Midbrain (tissue), 1 donor: Measurements from ENCODE around the gene IER2.
"Not testable (repeated sequence)": the region's sequence is repeated elsewhere in the genome, so short reads cannot be mapped to it uniquely, and the experiment has no call there.

Experiments
- DNase-seq: peaks from one replicate; lab custom pipeline; 2025; lab: John Stamatoyannopoulos, UW

IER2 gene

DNA sequence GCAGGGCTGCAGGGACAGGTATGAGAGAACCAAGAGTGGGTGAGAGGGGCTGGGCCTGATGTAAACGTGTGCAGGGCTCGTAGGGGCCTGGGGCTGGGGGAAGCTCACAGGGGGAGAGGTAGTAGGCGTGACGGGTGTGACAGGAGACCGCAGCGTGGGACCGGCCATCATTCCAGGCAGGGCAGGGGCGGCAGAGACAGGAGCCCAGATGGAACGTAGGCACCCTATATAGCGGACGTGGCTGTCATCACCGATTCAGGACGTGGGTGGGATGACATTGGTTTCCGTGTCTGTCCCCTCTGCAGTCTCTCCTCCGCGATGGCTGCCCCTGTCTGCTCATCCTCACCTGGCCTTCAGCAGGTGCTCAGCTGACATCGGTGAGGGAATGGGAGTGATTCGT is 48.4 kb downstream of the IER2 start:
- DNase-seq: no peak

DNA sequence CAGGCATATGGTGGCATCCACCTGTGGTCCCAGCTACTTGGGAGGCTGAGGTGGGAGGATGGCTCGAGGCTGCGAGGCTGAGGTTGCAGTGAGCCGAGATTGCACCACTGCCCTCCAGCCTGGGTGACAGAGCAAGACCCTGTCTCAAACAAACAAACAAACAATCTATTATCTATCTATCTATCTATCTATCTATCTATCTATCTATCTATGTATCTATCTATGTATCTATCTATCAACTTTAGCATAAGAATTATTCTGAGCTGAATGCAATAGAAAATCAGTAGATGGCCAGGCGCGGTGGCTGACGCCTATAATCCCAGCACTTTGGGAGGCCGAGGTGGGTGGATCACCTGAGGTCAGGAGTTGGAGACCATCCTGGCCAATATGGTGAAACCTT is 51.9 kb downstream of the IER2 start:
- DNase-seq: not testable (repeated sequence)
